Measurements from ENCODE around the gene TUBA3E.
A peak's percentile ranks its signal among the peaks of the same experiment; 100 is the strongest.

TUBA3E gene

GRCh38 chr2:130142396-130143265 is 55.6 kb downstream of the TUBA3E start:
- DNase-seq: peak; percentile 29
